Nephron (organoid): Measurements from ENCODE around the gene BPIFA3.

Experiments used
- H3K27ac Mint-ChIP-seq, 3 experiments: 2 replicates each; pipeline ENCODE4 v1.8.0; 2020; ENCODE audit warnings: mixed read lengths in 3 of 3, mild to moderate bottlenecking in 2 of 3, moderate library complexity in 1 of 3
- H3K27me3 Mint-ChIP-seq: 2 replicates; pipeline ENCODE4 v1.8.0; 2021; ENCODE audit warnings: low read depth, mild to moderate bottlenecking, moderate library complexity, mixed read lengths
- H3K36me3 Mint-ChIP-seq: 2 replicates; pipeline ENCODE4 v1.8.0; 2020; ENCODE audit warnings: low read depth, mixed read lengths
- H3K4me1 Mint-ChIP-seq: 2 replicates; pipeline ENCODE4 v1.8.0; 2020; ENCODE audit warnings: mixed read lengths
- H3K4me3 Mint-ChIP-seq, 3 experiments: 2 replicates each; pipeline ENCODE4 v1.8.0; 2020; ENCODE audit warnings: mild to moderate bottlenecking in 3 of 3, mixed read lengths in 3 of 3, moderate library complexity in 2 of 3
- H3K9me3 Mint-ChIP-seq: 2 replicates; pipeline ENCODE4 v1.8.0; 2020; ENCODE audit warnings: mixed read lengths
- CTCF ChIP-seq, 3 experiments: fragments of 200-600 bp; sonication (generic); IDR thresholded peaks; one replicate each; pipeline ENCODE4 v1.5.0; 2021; ENCODE audit warnings: antibody characterized with exemption in 3 of 3; ENCODE audit not compliant: unreplicated experiment in 3 of 3

The BPIFA3 gene

DNA sequence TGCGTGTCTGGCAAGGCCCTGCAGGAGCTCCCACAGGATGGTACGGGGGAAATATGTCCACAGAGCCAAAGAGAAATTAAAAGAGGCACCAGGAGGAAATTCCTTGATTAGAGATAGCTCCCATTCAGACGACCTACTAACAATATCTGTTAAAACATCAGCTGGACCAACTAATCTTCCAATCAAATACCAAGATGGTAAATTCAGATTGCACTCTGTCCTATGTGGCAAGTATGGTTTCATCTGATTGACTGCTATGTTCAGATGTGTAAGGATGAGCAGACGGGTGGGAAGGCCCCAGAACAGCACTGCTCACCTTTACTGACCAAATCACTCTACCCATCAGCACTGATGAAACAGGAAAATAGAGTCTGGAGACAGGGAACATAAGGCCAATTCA lies 29.7 kb upstream of the BPIFA3 start:
- no peaks in the 10 kb centered on the region for H3K4me1 Mint-ChIP-seq
- no peaks in the 10 kb centered on the region for H3K36me3 Mint-ChIP-seq

DNA sequence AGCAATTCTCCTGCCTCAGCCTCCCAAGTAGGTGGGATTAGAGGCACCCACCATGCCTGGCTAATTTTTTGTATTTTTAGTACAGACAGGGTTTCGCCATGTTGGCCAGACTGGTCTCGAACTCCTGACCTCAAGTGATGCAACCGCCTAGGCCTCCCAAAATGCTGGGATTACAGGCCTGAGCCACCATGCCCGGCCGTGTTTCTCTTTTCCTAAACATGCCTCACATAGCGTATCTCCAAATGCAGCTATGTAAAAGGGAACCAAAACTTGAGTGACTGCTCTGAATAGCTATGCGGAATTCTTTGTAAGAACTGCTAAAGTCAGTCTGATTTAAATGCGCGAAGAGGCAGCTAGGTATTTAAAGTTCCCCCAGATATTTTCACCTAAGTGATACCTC lies 28.7 kb upstream of the BPIFA3 start:
- H3K4me1 Mint-ChIP-seq: no peaks in the 10 kb centered on the region
- H3K4me3 Mint-ChIP-seq: no peak overlapping the region
- no peak for TF ChIP-seq CTCF (IDR thresholded peaks at IDR 0.05; ENCODE audit: unreplicated experiment in 3 of 3)
- no peaks in the 10 kb centered on the region for H3K36me3 Mint-ChIP-seq
- H3K9me3 Mint-ChIP-seq: peaks cover 5% of the 10 kb centered on the region
- H3K27ac Mint-ChIP-seq: no peak overlapping the region
- peaks cover 11% of the 10 kb centered on the region for H3K27me3 Mint-ChIP-seq

More for the DNA sequence above, 29.7 kb upstream of the BPIFA3 start:
- Mint-ChIP-seq H3K9me3 (peaks cover 7% of the 10 kb centered on the region), H3K4me3 (no peak overlapping the region), H3K27ac (no peak overlapping the region), H3K27me3 (peaks cover 18% of the 10 kb centered on the region)
- no peak for TF ChIP-seq CTCF (IDR thresholded peaks at IDR 0.05; ENCODE audit: unreplicated experiment in 3 of 3)

- H3K27ac Mint-ChIP-seq: no peak overlapping the region
- H3K36me3 Mint-ChIP-seq: no peaks in the 10 kb centered on the region
- no peak overlapping the region for H3K4me3 Mint-ChIP-seq
- H3K4me1 Mint-ChIP-seq: no peaks in the 10 kb centered on the region
- no peaks in the 10 kb centered on the region for H3K9me3 Mint-ChIP-seq
- H3K27me3 Mint-ChIP-seq: peaks cover 17% of the 10 kb centered on the region
- no peak for TF ChIP-seq CTCF (IDR thresholded peaks at IDR 0.05; ENCODE audit: unreplicated experiment in 3 of 3)
These were observed 25.7 kb upstream of the BPIFA3 start for GRCh38 chr20:33191484-33191883.

DNA sequence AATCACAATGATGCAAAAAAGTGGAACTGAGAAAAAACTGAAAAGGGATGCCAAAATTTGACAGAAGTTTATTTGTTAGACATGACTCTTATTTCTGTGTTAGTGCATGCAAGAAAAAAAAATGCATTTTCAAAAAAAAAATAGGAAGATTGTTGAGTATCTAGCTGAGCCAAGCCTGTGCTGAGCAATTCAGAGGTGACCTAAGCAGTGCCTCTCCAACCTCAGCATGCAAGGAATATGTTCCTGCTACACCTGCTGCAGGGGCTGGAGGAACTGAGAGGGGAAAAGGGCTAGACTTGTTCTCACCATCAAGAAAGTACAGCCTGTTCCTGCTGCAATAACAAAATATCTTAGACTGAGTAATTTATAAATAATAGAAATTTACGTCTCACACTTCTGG lies 25.2 kb upstream of the BPIFA3 start:
- Mint-ChIP-seq H3K36me3 (no peaks in the 10 kb centered on the region), H3K27me3 (peaks cover 17% of the 10 kb centered on the region), H3K4me3 (no peak overlapping the region), H3K27ac (no peak overlapping the region), H3K4me1 (no peaks in the 10 kb centered on the region), H3K9me3 (no peaks in the 10 kb centered on the region)
- TF ChIP-seq CTCF (IDR thresholded peaks at IDR 0.05; ENCODE audit: unreplicated experiment in 3 of 3): no peak

DNA sequence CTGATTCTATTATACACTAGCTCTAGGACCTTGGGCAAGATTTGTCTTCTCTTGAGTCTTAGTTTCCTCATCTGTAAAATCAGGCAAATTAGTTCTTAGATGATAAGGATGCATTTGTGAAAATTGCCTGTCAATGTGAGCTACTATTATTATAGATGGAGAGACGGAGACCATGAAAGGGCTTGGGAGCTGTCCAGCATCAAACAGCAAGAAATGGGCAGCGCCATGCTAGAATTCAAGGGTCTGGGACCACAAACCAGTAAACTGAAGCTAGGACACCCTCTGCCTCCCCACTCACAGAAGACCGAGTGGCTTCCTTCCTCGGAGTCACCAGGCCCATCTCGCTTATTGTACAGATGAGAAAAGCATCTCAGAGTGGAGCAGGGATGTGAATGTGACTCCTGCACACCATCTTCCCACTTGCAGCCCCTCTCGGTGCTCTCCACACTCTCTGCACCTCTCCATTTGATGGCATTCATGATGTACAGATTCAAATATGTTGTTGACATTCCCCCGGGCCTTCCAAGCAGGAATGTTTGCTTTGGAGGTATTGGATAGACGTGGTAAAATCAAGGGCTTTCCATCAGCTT lies 24.1 kb upstream of the BPIFA3 start:
- Mint-ChIP-seq H3K27ac (no peak overlapping the region), H3K4me1 (no peaks in the 10 kb centered on the region)

More for the DNA sequence above, 24.1 kb upstream of the BPIFA3 start:
- TF ChIP-seq CTCF (IDR thresholded peaks at IDR 0.05; ENCODE audit: unreplicated experiment in 3 of 3): no peak
- H3K9me3 Mint-ChIP-seq: no peaks in the 10 kb centered on the region
- peaks cover 18% of the 10 kb centered on the region for H3K27me3 Mint-ChIP-seq
- no peak overlapping the region for H3K4me3 Mint-ChIP-seq
- H3K36me3 Mint-ChIP-seq: no peaks in the 10 kb centered on the region
